Kidney (tissue), 14 donors: ENCODE results near the gene PRR35. TPM values are rescaled to one million over a fixed set of nuclear protein-coding genes. Genes with fewer than 3 reads are reported as not detected.

Source experiments
- DNase-seq, 5 donors: peaks; one replicate each; pipeline ENCODE4 v3.0.0-alpha.2; 2013 to 2020
- FAIRE-seq: peaks from 2 replicates; lab custom pipeline; 2012; peaks lifted over from hg19 to GRCh38; lab: Jason Lieb, UNC
- H3K27ac ChIP-seq, 2 donors: one replicate each; pipeline ENCODE4 v1.7.0; 2013; ENCODE audit warnings: low read depth in 2 of 2, low read length in 2 of 2, inconsistent platforms in 1 of 2
- H3K27me3 ChIP-seq: one replicate; pipeline ENCODE4 v1.7.1; 2013; ENCODE audit warnings: low read length, inconsistent platforms; ENCODE audit not compliant: control insufficient read depth, insufficient read depth
- H3K36me3 ChIP-seq, 3 donors: one replicate each; pipeline versions ENCODE4 v1.7.0 to v1.7.1; 2013; ENCODE audit warnings: low read length in 3 of 3, control low read depth in 1 of 3, inconsistent platforms in 1 of 3; ENCODE audit not compliant: insufficient read depth in 3 of 3, control insufficient read depth in 2 of 3
- H3K4me1 ChIP-seq, 3 donors: one replicate each; pipeline versions ENCODE4 v1.7.0 to v1.7.1; 2013; ENCODE audit warnings: low read length in 3 of 3, inconsistent platforms in 1 of 3, low read depth in 1 of 3; ENCODE audit not compliant: control insufficient read depth in 2 of 3, insufficient read depth in 2 of 3
- H3K4me3 ChIP-seq, 3 donors: one replicate each; pipeline versions ENCODE4 v1.7.0 to v1.8.1; 2013; ENCODE audit warnings: low read length in 3 of 3, control low read depth in 1 of 3, inconsistent platforms in 1 of 3
- H3K9ac ChIP-seq, 3 donors: one replicate each; pipeline versions ENCODE4 v1.7.0 to v1.7.1; 2013; ENCODE audit warnings: low read length in 3 of 3, control low read depth in 1 of 3, inconsistent platforms in 1 of 3
- H3K9me3 ChIP-seq, 3 donors: one replicate each; pipeline versions ENCODE4 v1.7.0 to v1.7.1; 2013; ENCODE audit warnings: low read length in 3 of 3, control low read depth in 1 of 3, inconsistent platforms in 1 of 3; ENCODE audit not compliant: control insufficient read depth in 2 of 3, insufficient read depth in 1 of 3
- CTCF ChIP-seq: IDR thresholded peaks from 3 replicates; pipeline ENCODE4 v1.5.1; 2012; ENCODE audit warnings: mild to moderate bottlenecking, moderate library complexity, borderline replicate concordance; ENCODE audit not compliant: insufficient read depth; ENCODE audit errors: extremely low read depth
- intact Hi-C: fragments of 100-400 bp; cut with DNase I; formaldehyde crosslinking; loops from one replicate; pipeline ENCODE4 v1.11.1; 2022
- polyA plus RNA-seq: library from polyadenylated mRNA; stranded (reverse); fragments of 350-450 nt; fragmentation: Illumina TruSeq; extraction: RNeasy Lipid Tissue Mini Kit (QIAGEN cat#74804); gene quantifications from one replicate; pipeline ENCODE4 v1.2.3, GENCODE V29; 2014; ENCODE audit warnings: low read depth, low replicate concordance; ENCODE audit not compliant: insufficient read depth
- total RNA-seq: library from RNA; stranded (reverse); fragmentation: NEBNext Ultra II Directional; extraction: Animal tissue kit (Norgen Biotek cat#: 25700); gene quantifications from one replicate; pipeline ENCODE4 v1.2.1, GENCODE V29; 2021
- donor health status: control.
- donor health status: control.
- donor health status: control.
- donor health status: control.
- donor health status: control.
- donor health status: DM: yes; HTN: yes; CAD: no.
- donor health status: Normal renal cell carcinoma (clear cell type).

PRR35 gene
- total and polyA plus RNA-seq, 2 donors from 2014 or later: 1.8 to 24.4 TPM

- FAIRE-seq: no peak
- DNase-seq: no peak
- Histone ChIP-seq H3K27me3 (no peaks in the 10 kb centered on the region), H3K4me1 (no peaks in the 10 kb centered on the region), H3K4me3 (no peak overlapping the region), H3K9me3 (no peaks in the 10 kb centered on the region), H3K9ac (no peak overlapping the region), H3K27ac (no peak overlapping the region), H3K36me3 (peaks cover 2 to 39% (median 23%) of the 10 kb centered on the region in 3 donors)
- TF ChIP-seq CTCF: no peak
- intact Hi-C loops: no loop called here
Measured at GRCh38 chr16:515175-515938, 44.8 kb upstream of the PRR35 start.

- Histone ChIP-seq H3K4me1 (no peaks in the 10 kb centered on the region), H3K27ac (no peak overlapping the region), H3K9me3 (no peaks in the 10 kb centered on the region), H3K27me3 (no peaks in the 10 kb centered on the region), H3K4me3 (no peak overlapping the region), H3K9ac (no peak overlapping the region), H3K36me3 (peaks cover 2 to 42% (median 28%) of the 10 kb centered on the region in 3 donors)
- no peak for FAIRE-seq
- intact Hi-C loops: no loop called here
- DNase-seq: no peak
- no peak for TF ChIP-seq CTCF
Measured at GRCh38 chr16:515939-516226, 44.3 kb upstream of the PRR35 start.

DNA sequence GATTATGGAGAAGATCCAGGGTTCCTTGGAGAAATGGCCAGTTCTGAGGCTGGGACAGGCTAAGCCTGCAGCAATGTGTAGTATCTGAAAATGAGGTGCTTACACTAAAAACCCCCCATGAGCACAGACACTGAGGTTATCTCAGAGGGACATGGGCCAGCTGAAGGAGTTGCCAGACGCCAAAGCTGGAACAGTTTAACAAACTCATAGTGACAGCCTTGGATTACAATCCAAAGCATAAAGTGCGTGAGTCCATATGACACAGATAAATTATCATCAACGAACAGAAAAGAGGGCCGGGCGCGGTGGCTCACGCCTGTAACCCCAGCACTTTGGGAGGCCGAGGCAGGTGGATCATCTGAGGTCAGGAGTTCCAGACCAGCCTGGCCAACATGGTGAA lies 43.9 kb upstream of the PRR35 start:
- H3K9ac ChIP-seq: no peak overlapping the region
- no peaks in the 10 kb centered on the region for H3K27me3 ChIP-seq
- intact Hi-C loops: no loop called here
- peaks cover 2 to 46% (median 28%) of the 10 kb centered on the region in 3 donors for H3K36me3 ChIP-seq
- FAIRE-seq (no peak), DNase-seq (no peak)
- H3K9me3 ChIP-seq: no peaks in the 10 kb centered on the region
- H3K4me3 ChIP-seq: no peak overlapping the region
- H3K27ac ChIP-seq: no peak overlapping the region
- H3K4me1 ChIP-seq: no peaks in the 10 kb centered on the region
- TF ChIP-seq CTCF: no peak
